Measurements from ENCODE around the gene MAML2.

The MAML2 gene

GRCh38 chr11:96342961-96343711, at the start of gene MAML2:
Gene MAML2, minus strand, starts transcription at chr11:96343195. Its CDS starts 1,300 bp downstream, at chr11:96341895.
- DNase-seq (ENCODE audit: low read depth): no peak

GRCh38 chr11:96391698-96392307, 48.8 kb upstream of the MAML2 start:
- DNase-seq (ENCODE audit: low read depth): no peak

GRCh38 chr11:96390488-96390792, 47.4 kb upstream of the MAML2 start:
- DNase-seq (ENCODE audit: low read depth): no peak

GRCh38 chr11:96389720-96390487, 46.9 kb upstream of the MAML2 start, which contains the start of the genes CCDC82 and JRKL:
Gene CCDC82, minus strand, starts transcription at chr11:96389912. Its CDS starts 5,165 bp downstream, at chr11:96384747.
Gene JRKL, plus strand, starts transcription at chr11:96390013. Its CDS starts 637 bp downstream, at chr11:96390650.
- peak; percentile 83 for DNase-seq (ENCODE audit: low read depth)

GRCh38 chr11:96388891-96389719, 46.1 kb upstream of the MAML2 start:
- no peak for DNase-seq (ENCODE audit: low read depth)

- DNase-seq (ENCODE audit: low read depth): no peak
Observed at GRCh38 chr11:96385187-96385586, 42.2 kb upstream of the MAML2 start.

- no peak for DNase-seq (ENCODE audit: low read depth)
Observed at GRCh38 chr11:96384156-96384555, 41.2 kb upstream of the MAML2 start.

- DNase-seq (ENCODE audit: low read depth): no peak
Observed at GRCh38 chr11:96376796-96377195, 33.8 kb upstream of the MAML2 start.

- DNase-seq (ENCODE audit: low read depth): no peak
Observed at GRCh38 chr11:96373826-96374225, 30.8 kb upstream of the MAML2 start.

GRCh38 chr11:96367342-96367741, 24.3 kb upstream of the MAML2 start:
- DNase-seq (ENCODE audit: low read depth): no peak

- no peak for DNase-seq (ENCODE audit: low read depth)
Observed at GRCh38 chr11:96366024-96366423, 23.0 kb upstream of the MAML2 start.

GRCh38 chr11:96365493-96365892, 22.5 kb upstream of the MAML2 start:
- no peak for DNase-seq (ENCODE audit: low read depth)

- no peak for DNase-seq (ENCODE audit: low read depth)
Observed at GRCh38 chr11:96361778-96362177, 18.8 kb upstream of the MAML2 start.

- no peak for DNase-seq (ENCODE audit: low read depth)
Observed at GRCh38 chr11:96358321-96358720, 15.3 kb upstream of the MAML2 start.

- no peak for DNase-seq (ENCODE audit: low read depth)
Observed at GRCh38 chr11:96357794-96358193, 14.8 kb upstream of the MAML2 start.

GRCh38 chr11:96356848-96357247, 13.9 kb upstream of the MAML2 start:
- no peak for DNase-seq (ENCODE audit: low read depth)

GRCh38 chr11:96342014-96342960, 708 bp downstream of the MAML2 start:
- DNase-seq (ENCODE audit: low read depth): no peak

- no peak for DNase-seq (ENCODE audit: low read depth)
Observed at GRCh38 chr11:96341211-96342013, 1.6 kb downstream of the MAML2 start.

GRCh38 chr11:96340555-96340885, 2.5 kb downstream of the MAML2 start:
- no peak for DNase-seq (ENCODE audit: low read depth)

Measured in HS-27A (cell line).